PC-9 (cell line): ENCODE results near the gene TTC32. TPM values are rescaled to one million over a fixed set of nuclear protein-coding genes. Genes with fewer than 3 reads are reported as not detected.

Source experiments
- BruUV-seq: library from RNA; stranded (reverse); fragments of 400-500 nt; replicated peaks from 2 replicates; lab custom pipeline; 2021; lab: Mats Ljungman, UMichigan
- CTCF ChIA-PET: fragments of 300-600 bp; sonication (Branson Sonifier 250); formaldehyde crosslinking; loops from one replicate; lab custom pipeline; 2022; ENCODE audit warnings: antibody characterized with exemption; lab: Charles Lee
- POLR2A ChIA-PET: fragments of 300-600 bp; sonication (Branson Sonifier 250); formaldehyde crosslinking; loops from one replicate; lab custom pipeline; 2022; ENCODE audit warnings: antibody characterized with exemption; ENCODE audit not compliant: unreplicated experiment; lab: Charles Lee
- DNase-seq, 2 experiments: peaks; one replicate each; pipeline versions ENCODE4 v3.0.0 to v3.0.0-alpha.2; 2015 to 2022; ENCODE audit warnings: mixed read lengths in 1 of 2
- H2AFZ ChIP-seq: fragments of 200-600 bp; sonication (generic); 2 replicates; pipeline ENCODE4 v1.8.1; 2017; ENCODE audit warnings: antibody characterized with exemption
- H3F3A ChIP-seq: fragments of 200-600 bp; sonication (generic); 2 replicates; pipeline ENCODE4 v1.8.1; 2017; ENCODE audit warnings: antibody characterized with exemption, mild to moderate bottlenecking, low read depth; ENCODE audit not compliant: insufficient read depth
- H3K27ac ChIP-seq: fragments of 200-600 bp; sonication (generic); 2 replicates; pipeline ENCODE4 v1.6.1; 2016; ENCODE audit warnings: mixed run types
- H3K27me3 ChIP-seq: fragments of 200-600 bp; sonication (generic); 2 replicates; pipeline ENCODE4 v1.6.1; 2016; ENCODE audit warnings: low read depth, mixed run types; ENCODE audit not compliant: insufficient read depth
- H3K36me3 ChIP-seq: fragments of 200-600 bp; sonication (generic); 2 replicates; pipeline ENCODE4 v1.6.1; 2016; ENCODE audit warnings: low read depth, mixed run types
- H3K4me1 ChIP-seq: fragments of 200-600 bp; sonication (generic); replicated peaks from 2 replicates; pipeline ENCODE4 v1.6.1; 2016; ENCODE audit warnings: mixed run types; ENCODE audit not compliant: insufficient read depth
- H3K4me2 ChIP-seq: fragments of 200-600 bp; sonication (generic); 2 replicates; pipeline ENCODE4 v1.6.1; 2017; ENCODE audit warnings: mixed run types
- H3K4me3 ChIP-seq: fragments of 200-600 bp; sonication (generic); 2 replicates; pipeline ENCODE4 v1.6.1; 2016; ENCODE audit warnings: mixed run types
- H3K79me2 ChIP-seq: fragments of 200-600 bp; sonication (generic); 2 replicates; pipeline ENCODE4 v1.6.1; 2017; ENCODE audit warnings: low read depth, mixed run types
- H3K9me2 ChIP-seq: fragments of 200-600 bp; sonication (generic); 2 replicates; pipeline ENCODE4 v1.8.1; 2017; ENCODE audit warnings: mild to moderate bottlenecking; ENCODE audit not compliant: insufficient read depth
- H3K9me3 ChIP-seq: fragments of 200-600 bp; sonication (generic); 2 replicates; pipeline ENCODE4 v1.8.1; 2016; ENCODE audit warnings: low read depth; ENCODE audit not compliant: insufficient read depth
- H4K20me1 ChIP-seq: fragments of 200-600 bp; sonication (generic); 2 replicates; pipeline ENCODE4 v1.8.1; 2017; ENCODE audit not compliant: insufficient read depth
- EZH2 ChIP-seq: fragments of 200-600 bp; sonication (generic); IDR thresholded peaks from 2 replicates; pipeline ENCODE4 v1.8.0; 2017; ENCODE audit warnings: antibody characterized with exemption, low read depth
- intact Hi-C: fragments of 100-400 bp; cut with micrococcal nuclease; formaldehyde crosslinking; loops from one replicate; pipeline ENCODE4 v1.10.0; 2022; ENCODE audit not compliant: unreplicated experiment
- total RNA-seq: library from RNA; stranded (reverse); gene quantifications from 2 replicates; pipeline ENCODE4 v1.2.3, GENCODE V29; 2021
- TF ChIP-seq, protein P1 (sequence below): fragments of 200-600 bp; sonication (generic); conservative IDR thresholded peaks from 2 replicates; pipeline ENCODE4 v1.6.1; 2017; ENCODE audit warnings: mixed run types, antibody characterized with exemption, mild to moderate bottlenecking, moderate library complexity

Gene TTC32
- total RNA-seq, 1 experiment from 2014 or later, result 36.2 TPM

DNA sequence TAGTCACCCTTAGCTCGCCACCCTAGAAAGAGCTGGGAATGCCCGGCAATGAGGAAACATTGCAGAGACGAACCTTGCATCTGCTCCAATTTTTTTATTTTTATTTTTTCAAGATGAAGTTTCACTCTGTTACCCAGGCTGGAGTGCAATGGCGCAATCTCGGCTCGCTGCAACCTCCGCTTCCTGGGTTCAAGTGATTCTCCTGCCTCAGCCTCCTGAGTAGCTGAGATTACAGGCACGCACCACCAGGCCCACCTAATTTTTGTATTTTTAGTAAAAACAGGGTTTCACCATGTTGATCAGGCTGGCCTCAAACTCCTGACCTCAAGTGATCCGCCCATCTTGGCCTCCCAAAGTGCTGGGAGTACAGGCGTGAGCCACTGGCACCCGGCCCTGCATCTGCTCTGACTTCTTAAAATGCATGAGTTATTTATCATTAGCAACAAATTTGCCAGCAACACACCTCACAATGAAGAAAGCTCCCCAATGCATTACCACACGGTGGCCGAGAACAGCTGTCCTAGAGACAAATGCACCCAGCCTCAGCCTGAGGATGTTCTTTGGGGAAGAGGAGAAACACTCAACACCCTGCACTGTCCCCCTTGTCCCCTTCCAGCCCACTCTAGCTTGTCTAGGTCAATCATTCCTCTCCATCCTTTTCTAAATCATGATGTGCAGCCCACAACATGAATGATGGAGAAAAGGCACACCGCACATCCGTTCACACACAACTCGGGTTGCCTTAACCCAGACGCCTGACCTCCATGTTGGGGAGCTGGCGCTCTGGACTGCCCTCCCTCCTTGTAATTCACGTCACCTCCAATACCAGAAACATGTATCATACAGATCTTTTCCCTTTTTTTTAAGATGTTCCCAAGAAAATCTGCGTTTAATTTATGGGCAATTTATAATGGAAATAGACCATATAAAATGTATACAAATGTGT, 46.9 kb downstream of the TTC32 start:
- H3K36me3 ChIP-seq, result no peaks in the 10 kb centered on the region
- no peaks in the 10 kb centered on the region for H4K20me1 ChIP-seq
- no peak for DNase-seq
- intact Hi-C loops, result loop anchor here (10.0 kb wide), 1 partner anchor 320 kb away; no protein-coding TSS in a partner anchor
- no peaks in the 10 kb centered on the region for H3K4me1 ChIP-seq
- no peak overlapping the region for H3K4me2 ChIP-seq
- BruUV-seq, result no TSS peak
- no peak for TF ChIP-seq EZH2
- TF ChIP-seq, protein P1, sequence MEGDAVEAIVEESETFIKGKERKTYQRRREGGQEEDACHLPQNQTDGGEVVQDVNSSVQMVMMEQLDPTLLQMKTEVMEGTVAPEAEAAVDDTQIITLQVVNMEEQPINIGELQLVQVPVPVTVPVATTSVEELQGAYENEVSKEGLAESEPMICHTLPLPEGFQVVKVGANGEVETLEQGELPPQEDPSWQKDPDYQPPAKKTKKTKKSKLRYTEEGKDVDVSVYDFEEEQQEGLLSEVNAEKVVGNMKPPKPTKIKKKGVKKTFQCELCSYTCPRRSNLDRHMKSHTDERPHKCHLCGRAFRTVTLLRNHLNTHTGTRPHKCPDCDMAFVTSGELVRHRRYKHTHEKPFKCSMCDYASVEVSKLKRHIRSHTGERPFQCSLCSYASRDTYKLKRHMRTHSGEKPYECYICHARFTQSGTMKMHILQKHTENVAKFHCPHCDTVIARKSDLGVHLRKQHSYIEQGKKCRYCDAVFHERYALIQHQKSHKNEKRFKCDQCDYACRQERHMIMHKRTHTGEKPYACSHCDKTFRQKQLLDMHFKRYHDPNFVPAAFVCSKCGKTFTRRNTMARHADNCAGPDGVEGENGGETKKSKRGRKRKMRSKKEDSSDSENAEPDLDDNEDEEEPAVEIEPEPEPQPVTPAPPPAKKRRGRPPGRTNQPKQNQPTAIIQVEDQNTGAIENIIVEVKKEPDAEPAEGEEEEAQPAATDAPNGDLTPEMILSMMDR, result no peak
- no peaks in the 10 kb centered on the region for H3K27me3 ChIP-seq
- CTCF ChIA-PET, result no interaction called here
- H3K27ac ChIP-seq, result no peak overlapping the region
- no peaks in the 10 kb centered on the region for H3F3A ChIP-seq
- H3K9me3 ChIP-seq, result no peaks in the 10 kb centered on the region
- H3K9me2 ChIP-seq, result no peaks in the 10 kb centered on the region
- no peak overlapping the region for H2AFZ ChIP-seq
- H3K4me3 ChIP-seq, result no peak overlapping the region
- H3K79me2 ChIP-seq, result no peaks in the 10 kb centered on the region
- POLR2A ChIA-PET, result interaction anchor here (0.6 kb wide), 1 partner anchor 1039 kb away, joined by 10 read pairs; no protein-coding TSS in a partner anchor

DNA sequence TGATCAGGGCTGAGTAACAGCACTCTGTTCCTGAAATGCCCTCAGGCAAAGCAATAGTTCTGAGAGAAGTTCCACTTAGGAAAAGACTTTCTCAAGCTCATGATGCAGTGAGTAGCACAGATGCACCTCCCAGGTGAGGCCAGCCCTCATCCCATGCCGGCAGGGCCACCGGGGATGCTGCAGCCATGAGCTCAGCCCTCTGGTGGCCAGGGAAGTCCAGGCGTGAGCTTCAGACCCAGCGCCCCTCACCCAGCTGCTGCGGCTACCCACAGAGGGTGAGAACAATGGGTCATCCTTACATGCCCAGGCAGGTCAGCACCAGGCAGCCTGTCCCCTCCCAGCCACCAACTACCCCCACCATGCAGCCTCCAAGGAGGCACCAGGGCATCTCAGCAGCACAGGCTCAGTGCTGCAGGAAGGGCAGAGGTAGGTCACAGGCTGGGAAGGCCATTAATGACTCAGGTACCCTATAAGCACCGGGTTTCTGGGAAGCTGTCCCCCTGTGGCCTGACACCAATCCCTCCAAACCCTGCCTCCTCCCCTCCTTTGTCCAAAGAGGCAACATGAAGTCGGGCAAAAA, 50.6 kb downstream of the TTC32 start:
- H3K79me2 ChIP-seq, result no peaks in the 10 kb centered on the region
- H2AFZ ChIP-seq, result no peak overlapping the region
- H4K20me1 ChIP-seq, result no peaks in the 10 kb centered on the region
- intact Hi-C loops, result loop anchor here (10.0 kb wide), 1 partner anchor 316 kb away; no protein-coding TSS in a partner anchor
- ChIA-PET CTCF (no interaction called here), POLR2A (interaction anchor here (0.5 kb wide), 1 partner anchor 475 kb away, joined by 4 read pairs; no protein-coding TSS in a partner anchor)
- H3K36me3 ChIP-seq, result no peaks in the 10 kb centered on the region
- H3F3A ChIP-seq, result no peaks in the 10 kb centered on the region
- no peaks in the 10 kb centered on the region for H3K9me2 ChIP-seq
- H3K9me3 ChIP-seq, result no peaks in the 10 kb centered on the region
- peak in 1 of 2 experiments; percentile 37 for DNase-seq
- H3K4me3 ChIP-seq, result no peak overlapping the region
- BruUV-seq, result no TSS peak
- H3K4me2 ChIP-seq, result no peak overlapping the region
- no peaks in the 10 kb centered on the region for H3K27me3 ChIP-seq
- TF ChIP-seq EZH2, result no peak
- TF ChIP-seq, protein P1, result peak; percentile 40; the same call in 1 of the 2 replicates
- no peak overlapping the region for H3K27ac ChIP-seq
- peaks cover 2% of the 10 kb centered on the region; the same call in 1 of the 2 replicates for H3K4me1 ChIP-seq
